ENCODE measurements around the gene FAM3C.
A peak's percentile ranks its signal among the peaks of the same experiment; 100 is the strongest.

FAM3C gene

DNA sequence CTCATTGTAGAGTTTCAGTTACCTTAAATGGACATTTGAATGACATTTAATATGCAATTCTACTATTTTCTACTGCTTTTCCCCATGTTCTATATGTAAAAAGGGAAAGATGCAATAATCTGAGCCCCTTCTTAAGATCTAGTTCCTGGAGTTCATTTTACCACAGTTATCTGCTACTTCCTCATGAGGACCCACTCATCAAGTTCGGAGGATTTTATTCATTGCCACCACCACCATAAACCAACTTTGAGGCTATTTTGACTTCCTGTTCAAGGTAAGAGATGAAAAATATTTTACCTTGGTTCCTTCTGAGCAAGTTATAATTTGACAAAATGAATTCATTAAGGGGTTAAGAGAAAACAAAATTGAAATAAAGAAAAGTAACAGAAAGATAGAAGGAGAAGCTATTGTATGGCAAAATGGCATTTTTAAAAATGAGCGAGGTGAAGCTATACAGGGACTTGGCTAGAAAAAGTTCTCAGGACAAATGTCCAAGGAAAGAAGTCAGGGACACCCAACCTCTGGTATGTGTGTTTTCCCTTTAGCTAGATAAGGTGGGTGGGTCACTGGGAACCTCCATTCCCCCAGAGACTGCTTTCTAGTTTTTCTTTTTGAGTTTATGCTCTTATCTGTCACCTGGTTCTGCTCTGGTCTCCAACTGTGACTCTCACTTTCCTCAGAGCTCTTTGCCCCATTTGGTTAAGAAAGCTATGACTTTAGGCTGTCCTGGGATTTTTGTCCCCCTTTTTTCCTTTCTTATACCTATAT lies 14.9 kb upstream of the FAM3C start:
- DNase-seq (ENCODE audit: low read depth): no peak

DNA sequence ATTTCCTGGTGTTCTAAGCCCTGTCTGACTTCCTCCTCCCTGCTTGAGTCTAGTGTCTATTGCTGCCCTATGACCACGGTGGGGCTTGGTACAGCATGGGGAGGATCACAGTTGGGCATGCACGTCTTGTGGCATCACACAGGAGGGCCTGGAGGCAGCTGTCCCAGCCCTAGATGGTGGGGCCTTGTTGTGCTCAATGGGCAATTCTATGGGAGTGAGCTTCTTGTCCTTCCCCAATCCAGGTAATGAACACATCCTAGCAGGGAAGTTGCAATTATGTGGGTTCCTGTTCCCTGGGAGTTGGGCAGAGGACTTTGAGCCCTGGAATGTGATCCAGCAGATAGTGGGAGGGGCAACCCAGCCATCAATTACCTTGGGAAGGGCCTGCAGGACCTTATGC lies 10.8 kb upstream of the FAM3C start:
- DNase-seq (ENCODE audit: low read depth): no peak

DNA sequence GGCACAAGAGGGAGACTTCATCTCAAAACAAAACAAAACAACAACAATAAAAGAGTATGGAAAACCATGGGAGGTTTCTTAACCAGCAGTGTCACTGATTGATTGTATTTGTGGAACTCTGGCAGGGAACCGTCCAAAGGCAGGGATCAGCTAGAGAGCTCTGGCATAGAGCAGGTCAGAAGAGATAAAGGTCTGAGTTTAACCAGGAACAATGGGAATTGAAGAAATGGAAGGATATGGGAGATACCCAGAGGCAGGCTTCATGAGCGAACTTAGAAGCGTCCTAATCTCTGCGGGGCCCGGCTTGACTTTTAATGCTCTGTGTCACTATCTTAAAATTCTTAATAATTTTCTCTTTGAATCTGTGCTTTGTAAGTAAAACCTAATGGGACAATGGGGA lies 10.4 kb upstream of the FAM3C start:
- DNase-seq (ENCODE audit: low read depth): no peak

DNA sequence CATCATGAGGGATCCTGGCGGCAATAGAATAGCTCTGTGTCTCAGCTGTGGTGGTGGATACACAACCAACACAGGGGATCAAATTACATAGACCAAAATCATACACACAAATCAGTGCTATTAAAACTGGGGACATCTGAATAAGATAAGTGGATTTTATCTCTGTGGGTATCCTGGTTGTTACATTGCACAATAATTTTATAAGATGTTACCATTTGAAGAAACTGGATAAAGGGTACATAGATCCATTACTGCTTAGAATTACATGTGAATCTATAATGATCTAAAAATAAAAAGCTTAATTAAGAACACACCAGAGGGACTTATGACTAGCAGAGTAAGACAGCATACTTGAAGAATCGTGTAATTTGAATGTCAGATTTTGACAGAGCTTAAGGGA lies 8.2 kb upstream of the FAM3C start:
- DNase-seq (ENCODE audit: low read depth): no peak

DNA sequence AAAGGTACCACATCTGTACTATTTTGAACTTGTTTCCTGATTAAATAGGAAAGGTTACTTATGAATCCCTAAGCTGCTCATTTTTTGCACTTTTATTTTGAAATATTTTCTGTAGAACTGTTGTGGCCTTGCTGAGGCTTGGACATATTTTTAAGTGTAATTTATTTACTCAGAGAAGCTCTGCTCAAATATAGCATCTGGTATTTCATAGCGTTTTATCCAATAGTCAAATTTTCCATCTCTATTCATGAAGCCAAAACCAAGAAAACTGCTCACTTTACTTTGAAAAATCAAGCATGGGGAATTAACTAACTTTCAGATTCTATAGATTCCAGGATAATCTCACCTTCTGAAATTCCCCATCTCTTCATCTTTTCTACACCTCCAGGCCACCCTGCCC lies 6.6 kb upstream of the FAM3C start:
- DNase-seq (ENCODE audit: low read depth): no peak

DNA sequence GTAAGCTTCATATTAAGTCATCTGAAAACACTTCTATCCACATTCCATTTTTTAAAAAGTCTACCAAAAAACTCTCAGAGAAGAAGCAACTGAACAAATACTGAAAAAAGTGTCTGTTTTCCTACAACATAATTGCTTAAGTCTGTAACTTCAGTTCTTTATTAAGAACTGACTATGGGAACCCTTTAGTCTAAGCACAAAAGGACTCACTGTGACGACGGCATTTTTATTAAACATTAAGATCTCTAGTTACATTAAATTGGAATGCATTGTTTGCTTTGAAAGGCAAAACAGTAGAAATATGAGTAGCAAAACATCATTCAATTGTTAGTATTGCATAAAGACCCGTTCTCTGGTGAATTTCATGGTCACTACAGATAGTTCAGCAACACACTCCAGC lies 5.8 kb upstream of the FAM3C start:
- no peak for DNase-seq (ENCODE audit: low read depth)

DNA sequence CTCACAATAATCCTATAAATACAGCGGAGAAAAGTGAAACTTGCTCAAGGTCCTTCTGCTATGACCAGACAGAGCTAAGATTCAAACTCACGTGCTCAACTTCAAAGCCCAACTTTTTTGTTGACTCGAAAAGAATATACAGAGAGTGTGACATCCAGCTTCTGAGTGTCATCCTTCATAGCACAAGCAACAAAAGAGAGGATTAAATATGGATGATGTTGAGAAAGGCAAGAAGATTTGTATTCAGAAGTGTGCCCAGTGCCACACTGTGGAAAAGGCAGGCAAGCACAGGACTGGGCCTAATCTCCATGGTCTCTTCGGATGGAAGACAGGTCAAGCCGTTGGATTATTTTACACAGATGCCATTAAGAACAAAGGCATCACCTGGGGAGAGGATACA lies 2.1 kb upstream of the FAM3C start:
- no peak for DNase-seq (ENCODE audit: low read depth)

DNA sequence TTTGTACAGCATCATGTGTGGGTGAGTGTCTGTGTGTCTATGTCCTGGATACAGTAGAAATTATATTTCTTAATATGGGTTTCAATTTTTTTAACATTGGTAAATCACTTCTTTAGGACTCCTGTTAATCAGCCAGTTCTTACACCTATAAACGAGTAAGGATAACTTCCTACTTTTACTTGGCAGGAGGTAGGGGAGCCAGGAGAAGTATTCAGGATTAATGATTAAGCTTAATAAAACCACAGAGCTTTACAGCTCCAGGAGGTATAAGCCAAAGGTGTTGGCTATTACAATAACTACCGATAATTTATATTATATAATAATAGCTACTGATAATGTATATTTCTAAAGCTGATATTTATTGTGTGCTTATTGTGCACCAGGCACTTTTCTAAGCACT lies 1.7 kb upstream of the FAM3C start:
- DNase-seq (ENCODE audit: low read depth): no peak

DNA sequence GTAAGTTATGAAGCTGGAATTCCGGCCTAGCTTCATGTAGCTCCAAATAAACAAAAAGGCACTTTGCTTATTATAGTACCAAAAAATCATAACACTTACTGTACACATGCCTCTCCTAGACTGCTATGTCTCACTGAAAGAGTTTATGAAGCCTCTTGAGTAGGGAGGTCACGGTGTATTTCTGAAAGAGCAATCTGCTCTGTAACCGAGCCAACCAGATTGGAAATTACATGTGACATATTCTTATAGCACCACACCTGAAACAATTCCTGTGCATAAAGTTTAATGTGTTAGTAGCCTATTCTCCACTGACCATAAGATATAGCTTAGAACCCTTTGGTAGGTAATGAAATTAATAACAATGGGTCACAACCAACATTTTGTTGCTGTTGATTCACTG lies 1.3 kb upstream of the FAM3C start:
- DNase-seq (ENCODE audit: low read depth): no peak

DNA sequence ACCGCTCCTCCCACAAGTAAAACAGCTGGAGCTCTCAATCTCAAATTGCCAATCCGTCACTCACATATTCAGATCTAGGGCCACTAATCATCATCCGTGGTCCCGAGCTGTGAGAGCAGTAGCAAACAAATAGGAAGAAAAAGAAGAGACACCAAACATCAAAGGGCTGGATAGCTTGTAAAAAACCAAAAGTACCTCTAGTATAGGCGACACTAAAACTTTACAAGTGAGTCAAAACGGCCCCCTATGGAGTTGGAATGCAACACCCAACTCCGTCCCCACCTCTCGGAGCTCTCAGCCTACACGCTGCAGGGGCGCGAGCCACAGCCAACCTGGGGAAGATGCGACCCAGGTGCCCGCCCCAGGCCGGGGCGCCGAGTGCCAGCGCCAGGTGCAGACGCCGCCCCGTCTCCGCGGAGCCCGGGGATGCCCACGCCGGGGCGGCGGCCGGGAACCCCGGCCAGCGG lies 581 bp downstream of the FAM3C start:
- DNase-seq (ENCODE audit: low read depth): peak; percentile 54

DNA sequence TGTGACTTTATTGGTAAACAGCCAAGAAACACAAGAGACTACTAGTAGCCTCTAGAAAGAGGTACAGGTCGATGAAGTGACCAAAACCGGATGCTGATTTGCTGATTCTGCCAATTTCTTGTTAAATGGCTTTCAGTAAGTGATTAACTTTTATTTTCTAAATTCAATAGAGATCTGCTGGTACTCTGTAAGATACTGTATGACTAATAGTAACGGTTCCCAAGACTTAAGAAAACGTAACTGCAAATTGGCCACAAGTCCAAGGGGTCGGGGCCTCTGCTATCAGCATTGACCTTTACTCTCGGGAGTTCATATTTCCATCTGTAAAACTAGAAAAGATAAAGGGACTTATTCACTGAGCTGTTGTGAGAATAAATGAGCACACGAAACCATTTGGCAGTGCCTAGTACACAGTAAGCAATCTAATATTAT lies 1.4 kb downstream of the FAM3C start:
- no peak for DNase-seq (ENCODE audit: low read depth)

DNA sequence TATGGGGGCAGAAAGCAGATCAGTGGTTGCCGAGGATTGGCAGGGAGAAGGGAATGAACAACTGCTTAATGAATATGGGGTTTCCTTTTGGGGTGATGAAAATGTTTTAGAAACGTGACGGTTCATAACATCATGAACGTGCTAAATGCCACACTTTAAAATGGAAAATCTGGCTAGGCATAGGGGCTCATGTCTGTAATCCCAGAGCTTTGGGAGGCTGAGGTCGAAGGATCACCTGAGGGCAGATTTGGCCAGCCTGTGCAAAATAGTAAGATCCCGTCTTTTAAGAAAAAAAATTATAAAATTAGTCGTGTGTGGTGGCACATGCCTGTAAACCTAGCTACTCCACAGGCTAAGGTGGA lies 3.1 kb downstream of the FAM3C start:
- DNase-seq (ENCODE audit: low read depth): no peak

DNA sequence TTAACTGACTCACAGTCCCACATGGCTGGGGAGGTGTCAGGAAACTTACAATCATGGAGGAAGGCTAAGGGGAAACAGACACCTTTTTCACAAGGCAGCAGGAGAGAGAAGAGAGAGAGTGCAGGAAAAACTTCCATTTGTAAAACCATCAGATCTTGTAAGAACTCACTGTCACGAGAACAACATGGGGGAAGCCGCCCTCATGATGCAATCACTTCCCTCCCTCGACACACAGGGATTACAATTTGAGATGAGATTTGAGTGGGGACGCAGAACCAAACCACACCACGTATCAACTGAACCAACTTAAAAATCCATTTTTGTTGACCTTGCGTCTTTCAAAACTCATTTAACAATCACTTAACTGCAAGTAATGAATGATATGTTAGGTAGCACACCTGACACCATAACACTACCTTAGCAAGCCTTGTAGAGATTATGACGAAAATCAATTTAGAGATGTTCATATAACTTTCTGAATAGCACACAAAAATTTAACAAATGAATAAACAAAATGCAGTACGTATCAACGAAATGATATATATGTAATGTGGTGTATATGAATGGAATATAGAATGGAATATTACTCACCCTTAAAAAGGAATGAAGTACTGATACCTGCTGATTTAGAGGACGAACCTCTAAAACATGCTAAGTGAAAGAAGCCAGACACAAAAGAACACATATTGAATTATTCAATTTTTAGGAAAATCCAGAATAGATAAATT lies 3.7 kb downstream of the FAM3C start:
- DNase-seq (ENCODE audit: low read depth): no peak

DNA sequence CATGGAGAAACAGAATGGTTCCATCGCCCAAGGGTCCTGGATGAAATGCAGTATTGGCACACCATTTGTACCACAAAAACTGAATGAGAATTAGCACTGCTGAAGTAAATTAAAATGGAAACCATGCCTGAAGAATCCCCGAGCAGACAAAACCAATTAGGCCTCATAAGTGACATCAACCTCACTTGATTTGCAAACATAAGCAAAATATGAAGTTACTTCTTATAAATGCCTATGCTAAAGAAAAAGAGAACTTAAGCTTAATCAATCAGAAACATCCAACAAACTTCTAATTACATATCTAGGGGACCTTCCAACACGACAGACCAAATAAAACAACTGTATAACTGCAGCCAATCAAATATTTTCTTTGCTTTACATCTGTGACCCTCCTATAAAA lies 4.4 kb downstream of the FAM3C start:
- DNase-seq (ENCODE audit: low read depth): no peak

DNA sequence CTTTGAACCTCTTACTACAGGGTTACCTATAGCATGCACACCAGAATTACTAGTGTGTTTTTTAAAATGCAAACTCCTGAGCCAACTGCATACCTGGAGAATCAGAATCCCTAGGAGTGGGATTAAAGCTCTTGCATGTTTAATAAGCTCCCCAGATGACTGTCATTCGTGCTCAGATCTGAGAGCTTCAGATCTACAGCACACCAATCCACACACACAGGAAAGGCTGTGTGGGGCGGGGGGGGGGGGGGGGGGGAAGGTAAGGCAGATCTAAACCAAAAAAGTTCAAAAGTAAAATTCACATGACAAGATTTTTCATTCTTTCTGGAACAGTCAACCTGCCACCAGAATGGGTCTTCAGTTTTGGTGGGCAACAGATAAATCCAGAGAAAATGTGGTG lies 5.5 kb downstream of the FAM3C start:
- DNase-seq (ENCODE audit: low read depth): no peak

DNA sequence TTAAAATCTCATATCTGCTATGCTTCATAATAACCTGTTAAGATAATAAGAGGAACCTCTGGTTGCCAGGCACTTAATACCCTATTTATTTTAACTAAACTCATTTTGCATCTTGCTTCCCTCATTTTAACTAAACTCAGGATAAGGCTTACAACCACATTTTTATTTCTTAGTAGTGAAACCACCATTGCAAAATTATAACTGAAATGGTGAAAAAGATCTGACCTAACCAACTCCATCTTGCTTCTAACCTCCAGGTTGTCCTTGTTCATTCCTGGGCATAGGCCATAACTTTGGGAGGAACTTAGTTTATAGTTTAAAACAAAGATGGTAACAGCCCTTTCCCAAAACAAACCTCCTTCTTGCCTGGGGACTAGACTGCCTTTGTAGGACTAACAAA lies 6.0 kb downstream of the FAM3C start:
- DNase-seq (ENCODE audit: low read depth): no peak

DNA sequence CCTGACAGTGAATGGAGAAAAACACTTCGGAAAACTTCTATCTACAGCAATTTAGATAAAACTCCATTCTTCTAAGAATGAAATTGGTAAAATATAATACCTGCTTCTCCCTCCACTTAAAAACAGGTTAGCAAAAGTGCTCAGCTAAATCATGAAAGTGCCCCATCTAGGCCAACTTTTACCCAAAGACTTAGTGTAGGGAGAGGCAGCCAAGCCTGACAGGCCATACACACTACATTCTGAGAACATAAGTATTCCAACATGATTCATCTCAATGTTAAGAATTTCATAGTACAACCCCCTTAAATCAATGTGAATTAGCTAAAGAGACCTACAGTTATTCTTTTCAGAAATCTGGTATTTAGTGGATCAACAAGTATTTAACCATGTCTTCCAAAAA lies 7.2 kb downstream of the FAM3C start:
- no peak for DNase-seq (ENCODE audit: low read depth)

DNA sequence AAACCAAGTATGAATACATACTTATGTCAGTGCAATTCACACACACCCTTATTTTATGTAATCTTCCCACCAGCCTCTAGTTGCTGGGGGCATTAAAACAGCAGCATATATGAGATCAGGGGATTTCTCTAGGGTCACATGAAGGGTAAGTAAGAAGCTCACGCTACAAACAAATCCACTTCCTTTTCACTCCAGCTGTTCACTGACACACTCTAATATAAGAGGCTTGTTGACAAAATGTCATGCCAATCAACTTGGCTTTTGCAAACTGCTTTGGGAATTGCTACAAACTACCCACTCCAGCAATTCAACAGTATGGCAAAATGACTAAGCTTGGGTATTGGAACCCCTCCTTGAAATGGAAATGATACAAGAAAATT lies 10.3 kb downstream of the FAM3C start:
- no peak for DNase-seq (ENCODE audit: low read depth)

DNA sequence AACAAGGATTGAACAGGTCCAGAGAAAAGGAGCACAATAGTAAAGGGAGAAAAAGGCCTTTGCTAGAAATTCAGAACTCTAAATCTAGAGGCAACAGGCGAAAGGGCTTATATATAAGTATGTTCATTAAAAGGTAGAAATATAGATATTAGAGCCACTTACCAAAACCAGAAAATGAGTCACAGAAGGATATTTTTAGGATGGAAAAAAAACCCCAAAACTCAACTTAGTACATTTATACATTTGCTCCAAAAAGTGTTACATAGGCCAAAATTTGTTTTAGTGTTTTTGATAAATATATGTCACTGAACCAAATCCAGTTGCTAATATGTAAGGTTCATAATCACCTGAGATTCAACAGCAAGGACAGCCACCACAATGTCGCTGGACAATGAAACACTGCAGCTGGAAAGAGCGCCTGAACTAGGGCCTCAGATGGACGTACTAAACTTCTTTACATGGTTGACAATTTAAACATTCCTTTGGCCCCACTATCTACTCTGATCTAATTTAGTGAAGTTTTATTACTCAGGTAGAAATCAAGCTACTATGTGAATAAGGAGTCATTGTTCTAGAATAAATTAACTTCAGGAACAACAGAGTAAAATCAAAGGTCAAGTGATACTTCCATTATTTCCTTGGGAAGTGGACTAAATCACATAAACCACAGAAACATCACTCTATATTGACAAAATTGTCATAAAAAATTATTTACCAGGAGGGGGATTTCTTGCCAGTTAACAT lies 10.9 kb downstream of the FAM3C start:
- DNase-seq (ENCODE audit: low read depth): no peak

DNA sequence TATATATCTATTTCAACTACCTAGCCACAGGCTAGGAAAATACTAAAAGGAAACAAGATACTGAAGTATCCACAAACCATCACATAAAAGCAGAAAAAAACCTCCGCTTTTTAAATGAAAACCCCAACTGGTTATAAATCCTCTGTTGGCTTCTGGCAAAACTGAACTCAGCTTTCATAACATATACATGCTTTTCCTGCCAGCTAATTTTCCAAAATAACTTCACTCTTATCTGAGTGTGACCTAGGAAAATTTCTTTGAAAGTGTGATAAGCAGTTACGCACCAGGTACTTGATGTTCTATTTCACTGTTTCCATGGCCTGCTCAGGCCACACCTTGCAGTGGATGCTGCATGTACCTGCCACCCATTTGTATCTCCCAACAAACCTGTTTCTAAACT lies 11.8 kb downstream of the FAM3C start:
- no peak for DNase-seq (ENCODE audit: low read depth)

DNA sequence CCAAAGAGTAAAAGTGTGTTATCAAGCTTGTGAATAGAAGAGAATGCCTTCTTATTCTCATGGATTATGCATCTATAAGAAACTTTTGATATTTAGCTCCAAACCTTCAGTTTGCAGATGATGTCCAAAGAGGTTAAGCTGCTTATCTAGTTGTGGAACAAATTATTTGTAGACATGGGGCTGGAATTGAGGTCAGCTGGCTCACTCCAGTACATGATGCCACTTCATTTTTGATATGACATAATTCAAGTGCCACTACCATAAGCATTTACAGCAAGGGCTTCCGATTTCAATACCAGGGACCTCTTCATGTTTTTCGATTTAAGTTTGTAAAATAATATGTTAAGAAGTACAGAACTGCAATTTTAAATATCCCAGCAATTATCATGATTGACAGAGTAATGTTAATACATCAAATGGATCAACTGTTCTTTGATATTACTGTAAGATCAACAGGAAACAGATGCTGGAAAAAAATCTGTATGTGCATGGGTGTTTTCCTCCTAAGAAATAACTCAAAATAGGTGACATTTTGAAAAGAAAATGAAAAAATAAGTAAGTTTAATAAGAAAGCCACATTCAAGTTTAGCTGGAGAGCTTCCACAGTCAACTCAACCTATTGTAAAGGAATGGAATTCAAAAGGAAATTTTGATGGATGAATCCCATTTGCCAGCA lies 12.7 kb downstream of the FAM3C start:
- DNase-seq (ENCODE audit: low read depth): no peak

DNA sequence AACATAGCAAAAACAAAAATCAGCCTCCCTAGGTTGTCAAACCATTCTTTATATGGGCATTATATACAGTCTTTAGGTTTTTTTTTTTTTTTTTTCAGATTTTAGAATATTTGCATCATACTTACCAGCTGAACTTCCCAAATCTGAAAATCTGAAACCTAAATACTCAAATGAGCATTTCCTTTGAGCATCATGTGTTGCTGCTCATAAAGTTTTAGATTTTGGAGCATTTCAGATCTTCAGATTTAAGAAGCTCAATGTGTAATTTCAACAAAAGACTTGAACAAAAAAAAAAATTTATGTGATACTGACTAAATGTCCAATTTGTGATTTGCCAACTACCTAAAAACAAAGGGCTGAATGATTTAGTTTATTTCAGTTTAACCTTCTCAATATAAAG lies 13.6 kb downstream of the FAM3C start:
- DNase-seq (ENCODE audit: low read depth): no peak

DNA sequence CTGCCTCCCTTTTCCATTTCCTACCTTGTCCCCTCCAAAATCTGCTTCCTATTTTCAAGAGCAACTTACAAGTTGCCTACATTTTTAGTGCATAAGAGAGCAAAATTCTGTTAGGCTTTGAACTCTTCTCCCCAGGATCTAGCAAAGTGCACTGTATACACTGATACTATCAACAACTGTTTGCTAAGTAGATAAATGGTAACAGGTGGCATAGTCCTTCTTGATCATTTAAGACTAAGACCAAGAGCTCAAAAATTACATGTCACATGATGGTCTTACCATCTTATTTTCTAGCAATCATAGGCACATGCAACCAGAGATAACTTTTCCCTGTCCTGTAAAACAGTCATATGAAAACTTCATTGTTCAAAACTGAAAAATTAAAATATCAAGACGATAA lies 16.2 kb downstream of the FAM3C start:
- DNase-seq (ENCODE audit: low read depth): no peak

Measured in ELR (cell line).